ENCODE results near the gene FBXO28.

The FBXO28 gene

GRCh38 chr1:224160171-224160682 lies 46.3 kb downstream of the FBXO28 start:
- no peak for DNase-seq

GRCh38 chr1:224162768-224163167 lies 48.9 kb downstream of the FBXO28 start:
- no peak for DNase-seq

DNA sequence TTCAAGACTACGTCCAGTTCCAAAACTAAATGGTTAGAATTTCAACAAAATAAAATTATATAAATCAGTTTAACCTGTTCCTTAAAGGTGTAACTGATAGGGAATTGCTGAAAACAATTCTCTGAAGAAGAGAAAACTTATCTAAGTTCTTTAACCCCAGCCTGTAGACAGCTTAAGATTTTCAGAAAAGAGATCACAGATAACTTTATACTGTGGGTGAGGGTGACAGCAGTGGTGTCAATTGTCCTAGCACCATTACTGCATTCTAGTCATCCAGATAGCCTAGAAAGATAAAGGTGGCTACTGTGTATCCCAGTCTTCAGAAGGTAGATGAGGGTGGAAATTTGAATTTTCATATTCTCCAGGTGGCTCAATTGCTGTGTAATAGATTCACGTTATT lies 49.4 kb downstream of the FBXO28 start:
- DNase-seq = no peak

- DNase-seq = no peak
Observed at GRCh38 chr1:224168859-224169380, 55.0 kb downstream of the FBXO28 start.

DNA sequence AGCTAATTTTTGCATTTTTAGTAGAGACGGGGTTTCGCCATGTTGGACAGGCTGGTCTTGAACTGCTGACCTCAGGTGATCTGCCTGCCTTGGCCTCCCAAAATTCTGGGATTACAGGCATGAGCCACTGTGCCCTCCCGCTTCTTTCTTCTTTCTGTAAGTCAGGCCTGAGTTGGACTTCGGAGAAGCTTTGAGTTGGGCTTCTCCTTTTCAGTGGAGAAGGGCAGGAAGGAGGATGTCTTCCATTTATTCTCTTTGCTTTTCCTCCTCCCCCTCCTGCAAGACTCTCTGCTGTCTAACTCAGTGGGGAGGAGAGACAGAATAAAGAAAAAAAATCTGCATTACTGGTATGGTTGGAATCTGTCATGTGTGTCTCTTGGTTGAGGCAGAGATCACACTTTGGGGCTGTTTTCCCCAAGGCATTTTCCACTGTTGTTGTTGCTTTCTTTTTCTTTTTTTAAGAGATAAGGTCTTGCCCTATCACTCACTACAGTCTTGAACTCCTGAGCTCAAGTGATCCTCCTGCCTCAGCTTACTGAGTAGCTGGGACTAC lies 55.9 kb downstream of the FBXO28 start:
- DNase-seq = no peak

DNA sequence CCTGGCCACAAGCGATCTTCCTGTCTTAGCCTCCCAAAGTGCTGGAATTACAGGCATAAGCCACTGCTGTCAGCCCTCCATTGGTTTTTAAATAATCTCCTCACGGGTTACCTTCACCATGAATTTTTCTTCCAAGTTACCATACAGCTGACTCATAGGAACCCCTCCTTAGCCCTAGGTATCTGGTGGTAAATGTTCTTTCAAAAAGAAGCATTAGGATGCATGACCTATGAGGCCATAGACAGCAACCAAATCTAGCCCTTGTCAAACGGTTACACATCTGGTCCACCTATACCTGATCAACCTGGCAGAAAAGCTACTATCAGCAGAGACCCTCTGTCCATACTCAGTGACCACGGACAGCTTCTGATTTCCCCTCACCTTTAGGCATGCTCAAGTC lies 56.4 kb downstream of the FBXO28 start:
- DNase-seq = no peak

DNA sequence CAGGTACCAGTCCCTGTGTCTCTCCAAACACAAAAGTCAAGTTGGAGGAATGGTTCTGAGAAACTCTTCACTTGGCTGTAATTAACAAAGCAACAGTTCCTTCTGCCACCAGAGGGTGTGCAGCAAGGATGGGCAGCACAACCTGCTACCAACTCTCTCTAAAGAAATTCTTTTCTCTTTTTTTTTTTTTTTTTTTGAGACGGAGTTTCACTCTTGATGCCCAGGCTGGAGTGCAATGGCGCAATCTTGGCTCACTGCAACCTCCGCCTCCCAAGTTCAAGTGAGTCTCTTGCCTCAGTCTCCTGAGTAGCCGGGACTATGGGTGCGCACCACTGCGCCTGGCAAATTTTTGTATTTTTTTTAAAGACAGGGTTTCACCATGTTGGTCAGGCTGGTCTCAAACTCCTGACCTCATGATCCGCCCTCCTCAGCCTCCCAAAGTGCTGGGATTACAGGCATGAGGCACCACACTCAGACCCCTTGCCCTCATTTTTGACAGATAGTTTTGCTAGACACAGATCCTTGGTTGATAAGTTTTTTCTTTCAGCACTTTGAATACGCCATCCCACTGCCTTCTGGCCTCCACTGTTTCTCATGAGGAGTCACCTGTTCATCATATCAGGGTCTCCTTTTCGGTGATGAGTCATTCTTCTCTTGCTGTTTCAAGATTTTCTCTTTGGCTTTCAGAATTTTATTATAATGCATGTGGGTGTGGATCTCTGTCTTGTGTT lies 57.0 kb downstream of the FBXO28 start:
- DNase-seq = no peak

- no peak for DNase-seq
Observed at GRCh38 chr1:224172229-224172628, 58.3 kb downstream of the FBXO28 start.

GRCh38 chr1:224173523-224173922 lies 59.6 kb downstream of the FBXO28 start:
- DNase-seq = no peak

DNA sequence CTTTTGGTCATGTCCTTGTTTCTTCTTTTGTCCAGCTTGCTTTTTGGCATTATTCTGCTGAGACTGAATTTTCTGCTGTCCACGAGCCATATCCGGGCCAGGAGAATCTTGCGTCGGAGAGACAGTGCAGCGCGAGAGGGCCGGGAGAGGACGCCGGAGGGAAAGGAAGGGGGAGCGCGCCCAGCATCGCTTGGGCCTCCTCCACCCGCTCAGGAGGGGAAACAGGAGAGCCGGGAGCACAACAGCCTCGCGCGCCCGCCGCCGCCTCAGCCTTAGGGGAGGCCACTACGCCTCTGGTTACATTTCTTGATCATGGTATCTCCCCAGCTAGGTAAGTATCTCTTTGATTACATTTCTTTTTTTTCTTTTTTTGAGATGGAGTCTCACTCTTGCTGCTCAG lies 61.7 kb downstream of the FBXO28 start:
- DNase-seq = no peak

DNA sequence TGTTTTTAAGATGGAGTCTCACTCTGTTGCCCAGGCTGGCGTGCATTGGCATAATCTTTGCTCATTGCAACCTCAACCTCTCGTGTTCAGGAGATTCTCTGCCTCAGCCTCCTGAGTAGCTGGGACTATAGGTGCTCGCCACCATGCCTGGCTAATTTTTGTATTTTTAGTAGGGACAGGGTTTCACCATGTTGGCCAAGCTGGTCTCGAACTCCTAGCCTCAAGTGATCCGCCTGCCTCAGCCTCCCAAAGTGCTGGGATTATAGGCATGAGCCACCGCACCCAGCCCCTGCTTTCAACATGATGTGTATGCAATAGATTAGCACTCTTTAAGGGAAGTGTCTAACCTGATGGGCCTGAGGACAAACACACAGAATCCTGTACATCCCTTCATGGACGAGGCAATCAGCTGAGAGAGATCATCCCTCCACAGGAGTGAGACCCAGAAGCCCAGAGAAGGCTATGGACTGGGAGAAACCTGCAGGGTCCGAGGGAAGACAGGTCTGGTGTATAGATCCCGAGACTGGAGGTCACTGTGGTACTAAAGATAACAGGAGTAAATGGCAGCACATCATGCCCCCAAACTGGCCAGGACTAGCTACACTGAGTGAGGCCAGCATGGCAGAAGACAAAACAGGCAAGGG lies 63.6 kb downstream of the FBXO28 start:
- DNase-seq = no peak

DNA sequence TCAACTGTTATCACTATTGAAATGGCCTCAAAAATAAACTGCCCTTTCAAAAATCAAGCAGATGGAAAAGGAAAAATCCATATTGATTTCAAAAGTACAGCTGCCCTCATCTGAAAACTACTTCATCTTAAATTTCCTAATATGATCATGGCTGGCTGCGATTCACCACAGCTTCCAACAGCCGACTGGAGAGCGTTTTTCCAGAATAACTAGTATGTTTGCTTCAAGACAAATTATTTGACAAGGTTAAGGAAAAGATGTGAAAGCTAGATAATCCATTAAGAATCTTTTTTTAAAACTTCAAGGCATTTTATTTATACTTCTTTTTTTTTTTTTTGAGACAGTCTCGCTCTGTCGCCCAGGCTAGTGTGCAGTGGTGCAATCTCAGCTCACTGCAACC lies 65.0 kb downstream of the FBXO28 start:
- no peak for DNase-seq

DNA sequence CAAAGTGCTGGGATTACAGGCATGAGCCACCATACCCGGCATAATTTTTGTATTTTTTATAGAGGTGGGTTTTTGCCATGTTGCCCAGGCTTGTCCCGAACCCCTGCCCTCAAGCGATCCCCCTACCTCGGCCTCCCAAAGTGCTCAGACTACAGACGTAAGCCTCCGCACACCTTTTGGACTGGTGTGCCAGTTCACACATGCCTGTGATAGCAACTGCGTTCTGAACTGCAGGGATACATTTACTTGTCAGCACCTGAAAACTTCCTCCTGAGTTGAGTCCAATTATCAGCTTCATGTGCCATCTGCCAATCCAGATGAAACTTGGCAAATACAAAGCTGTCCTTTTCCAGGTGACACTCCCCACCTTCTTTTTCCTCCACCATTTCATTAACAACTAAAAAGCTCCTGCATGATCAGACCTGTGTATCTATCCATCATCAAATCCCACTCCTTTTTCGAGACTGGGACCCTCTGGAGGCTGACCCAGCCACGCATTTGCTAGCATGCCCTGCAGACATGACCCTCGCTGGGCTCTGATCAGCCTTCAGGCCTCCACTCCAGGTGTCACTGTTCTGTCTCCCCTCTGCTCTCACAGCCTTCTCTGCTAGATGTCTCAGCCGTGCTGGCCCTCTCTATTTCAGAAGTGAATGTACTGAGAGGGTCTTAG lies 67.0 kb downstream of the FBXO28 start:
- DNase-seq = no peak

DNA sequence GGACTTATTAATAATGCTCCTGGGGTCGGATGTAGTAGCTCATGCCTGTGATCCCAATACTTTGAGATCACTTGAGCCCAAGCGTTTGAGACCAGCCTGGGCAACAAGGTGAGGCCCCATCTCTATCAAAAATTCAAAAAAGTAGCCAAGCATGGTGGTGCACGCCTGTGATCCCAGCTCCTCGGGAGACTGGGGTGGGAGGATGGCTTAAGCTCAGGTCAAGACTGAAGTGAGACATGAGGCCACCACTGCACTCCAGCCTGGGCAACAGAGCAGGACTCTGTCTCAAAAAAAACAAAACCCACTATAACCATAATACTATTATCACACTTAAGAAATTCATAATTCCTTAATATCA lies 67.5 kb downstream of the FBXO28 start:
- DNase-seq = no peak

GRCh38 chr1:224182057-224182865 lies 68.3 kb downstream of the FBXO28 start:
- peak; percentile 34 for DNase-seq

GRCh38 chr1:224182866-224183590 lies 69.1 kb downstream of the FBXO28 start, which contains the start of gene DEGS1:
DEGS1 (plus strand) TSS chr1:224183240; CDS start chr1:224183337, 97 bp downstream.
- DNase-seq = peak; percentile 72

- DNase-seq = peak; percentile 60
Observed at GRCh38 chr1:224183591-224184312, 69.8 kb downstream of the FBXO28 start.

DNA sequence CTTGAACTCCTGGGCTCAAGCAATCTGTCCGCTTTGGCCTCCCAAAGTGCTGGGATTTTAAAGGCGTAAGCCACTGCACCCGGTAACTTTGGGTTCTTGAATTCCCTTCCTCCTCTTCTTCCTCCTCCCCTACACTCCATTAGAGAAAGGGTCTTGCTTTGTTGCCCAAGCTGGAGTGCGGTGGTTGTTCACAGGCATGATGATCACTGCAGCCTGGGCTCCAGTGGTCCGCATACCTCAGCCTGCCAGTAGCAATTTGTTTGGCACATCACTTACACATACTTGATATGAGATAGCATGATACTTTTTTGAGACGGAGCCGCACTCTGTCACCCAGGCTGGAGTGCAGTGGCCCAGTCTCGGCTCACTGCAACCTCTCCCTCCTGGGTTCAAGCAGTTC lies 71.3 kb downstream of the FBXO28 start:
- no peak for DNase-seq

DNA sequence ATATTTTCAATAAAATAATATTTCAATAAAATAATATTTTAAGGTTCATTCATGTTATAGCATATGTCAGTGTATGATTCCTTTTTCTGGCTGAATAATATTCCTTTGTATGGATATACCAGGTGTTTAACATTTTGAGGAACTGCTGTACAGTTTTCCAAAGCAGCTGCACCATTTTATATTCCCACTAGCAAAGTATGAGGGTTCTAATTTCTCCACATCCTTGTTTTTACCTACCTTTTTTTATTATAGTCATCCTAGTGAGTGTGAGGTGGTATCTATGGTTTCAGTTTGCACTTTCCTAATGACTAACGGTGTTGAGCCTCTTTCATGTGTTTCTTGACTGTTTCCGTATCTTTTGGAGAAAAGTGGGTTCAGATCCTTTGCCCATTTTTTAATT lies 74.4 kb downstream of the FBXO28 start:
- no peak for DNase-seq

- no peak for DNase-seq
Observed at GRCh38 chr1:224189561-224189960, 75.7 kb downstream of the FBXO28 start.

All from stimulated activated CD4-positive, alpha-beta T cell treated with anti-CD3 and anti-CD28 coated beads, Interleukin-12 subunit alpha, Interleukin-12 subunit beta, amount 100 ng/mL, for 4 hours (primary cell).